ENCODE data around the gene CFAP46. TPM values are rescaled to one million over a fixed set of nuclear protein-coding genes. Genes with fewer than 3 reads are reported as not detected.

Gene CFAP46
- total and polyA plus RNA-seq, 2 experiments from 2014 or later, result 3.1 to 5.4 TPM

DNA sequence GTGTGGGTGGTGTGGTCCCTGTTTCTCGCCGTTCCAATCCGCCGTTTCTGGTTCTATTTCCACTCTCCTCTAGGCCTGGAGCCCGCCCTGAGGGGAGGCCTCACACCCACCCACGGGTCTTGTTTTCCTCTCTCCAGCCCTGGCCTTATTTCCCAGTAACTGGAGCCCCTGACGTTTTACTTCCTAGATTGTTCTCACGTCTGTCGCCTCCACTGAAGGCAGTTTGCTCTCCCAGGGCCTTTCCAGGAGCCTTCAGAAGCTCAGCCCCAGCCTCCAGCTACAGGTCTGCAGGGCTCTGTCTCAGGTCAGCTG, 30.6 kb downstream of the CFAP46 start:
- Histone ChIP-seq H3K79me2 (replicated peaks; ENCODE audit: insufficient read depth) (no peaks in the 10 kb centered on the region), H3K27ac (ENCODE audit: low read depth) (no peak overlapping the region), H3K4me3 (no peak overlapping the region), H3K4me2 (no peak overlapping the region), H3K9me2 (ENCODE audit: insufficient read depth) (no peaks in the 10 kb centered on the region), H3F3A (replicated peaks; ENCODE audit: low read depth) (no peaks in the 10 kb centered on the region), H3K27me3 (ENCODE audit: insufficient read depth) (no peaks in the 10 kb centered on the region), H4K20me1 (replicated peaks; ENCODE audit: insufficient read depth) (no peaks in the 10 kb centered on the region), H3K36me3 (ENCODE audit: insufficient read depth) (no peaks in the 10 kb centered on the region), H2AFZ (no peak overlapping the region), H3K4me1 (ENCODE audit: insufficient read depth) (no peaks in the 10 kb centered on the region)
- DNase-seq (ENCODE audit: low spot score) (no peak), ATAC-seq (no peak)
- Mint-ChIP-seq H3K4me3 (no peak overlapping the region), H3K36me3 (ENCODE audit: low read depth) (no peaks in the 10 kb centered on the region), H3K4me1 (peaks cover 22% of the 10 kb centered on the region), H3K27ac (no peak overlapping the region), H3K27me3 (ENCODE audit: insufficient read depth, low read depth, poor library complexity) (peaks cover 17% of the 10 kb centered on the region), H3K9me3 (no peaks in the 10 kb centered on the region)
- TF ChIP-seq STAT1 (IDR thresholded peaks at IDR 0.05; ENCODE audit: unreplicated experiment), result no peak
- no peak for TF ChIP-seq ETS1 (IDR thresholded peaks at IDR 0.05)
- TF ChIP-seq NANOG (IDR thresholded peaks at IDR 0.05; ENCODE audit: borderline replicate concordance), result no peak
- no peak for TF ChIP-seq POLR2AphosphoS5 (IDR thresholded peaks at IDR 0.05; ENCODE audit: low read depth)
- no peak for TF ChIP-seq JUNB (IDR thresholded peaks at IDR 0.05; ENCODE audit: unreplicated experiment)
- no peak for TF ChIP-seq REST (IDR thresholded peaks at IDR 0.05; ENCODE audit: unreplicated experiment)
- TF ChIP-seq ZNF462 (CRISPR knock-in tag; IDR thresholded peaks at IDR 0.05), result no peak
- TF ChIP-seq ZNF114 (CRISPR knock-in tag; IDR thresholded peaks at IDR 0.05), result no peak
- no peak for TF ChIP-seq CTCF (conservative IDR thresholded peaks at IDR 0.05; ENCODE audit: low read depth in 2 of 2)
- TF ChIP-seq EZH2 (IDR thresholded peaks at IDR 0.05; ENCODE audit: low read depth, unreplicated experiment), result no peak
- TF ChIP-seq EZH2phosphoT487 (IDR thresholded peaks at IDR 0.05; ENCODE audit: unreplicated experiment), result no peak
